ENCODE data around the gene GRB10. TPM values are rescaled to one million over a fixed set of nuclear protein-coding genes. Genes with fewer than 3 reads are reported as not detected.

Gene GRB10
- total RNA-seq, 3 donors from 2014 or later: 56.8 to 71.1 (median 61.2) TPM

GRCh38 chr7:50676740-50677637, 105.7 kb downstream of the GRB10 start:
- H3K27ac ChIP-seq: no peak overlapping the region
- DNase-seq (ENCODE audit: low spot score in 2 of 2): no peak
- H3K4me3 ChIP-seq: no peak overlapping the region
- no peaks in the 10 kb centered on the region for H3K27me3 ChIP-seq
- no peaks in the 10 kb centered on the region for H3K36me3 ChIP-seq
- TF ChIP-seq, protein P1, sequence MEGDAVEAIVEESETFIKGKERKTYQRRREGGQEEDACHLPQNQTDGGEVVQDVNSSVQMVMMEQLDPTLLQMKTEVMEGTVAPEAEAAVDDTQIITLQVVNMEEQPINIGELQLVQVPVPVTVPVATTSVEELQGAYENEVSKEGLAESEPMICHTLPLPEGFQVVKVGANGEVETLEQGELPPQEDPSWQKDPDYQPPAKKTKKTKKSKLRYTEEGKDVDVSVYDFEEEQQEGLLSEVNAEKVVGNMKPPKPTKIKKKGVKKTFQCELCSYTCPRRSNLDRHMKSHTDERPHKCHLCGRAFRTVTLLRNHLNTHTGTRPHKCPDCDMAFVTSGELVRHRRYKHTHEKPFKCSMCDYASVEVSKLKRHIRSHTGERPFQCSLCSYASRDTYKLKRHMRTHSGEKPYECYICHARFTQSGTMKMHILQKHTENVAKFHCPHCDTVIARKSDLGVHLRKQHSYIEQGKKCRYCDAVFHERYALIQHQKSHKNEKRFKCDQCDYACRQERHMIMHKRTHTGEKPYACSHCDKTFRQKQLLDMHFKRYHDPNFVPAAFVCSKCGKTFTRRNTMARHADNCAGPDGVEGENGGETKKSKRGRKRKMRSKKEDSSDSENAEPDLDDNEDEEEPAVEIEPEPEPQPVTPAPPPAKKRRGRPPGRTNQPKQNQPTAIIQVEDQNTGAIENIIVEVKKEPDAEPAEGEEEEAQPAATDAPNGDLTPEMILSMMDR (IDR thresholded peaks at IDR 0.05): no peak
- TF ChIP-seq POLR2A (IDR thresholded peaks at IDR 0.05) (no peak), POLR2AphosphoS5 (IDR thresholded peaks at IDR 0.05) (no peak)
- intact Hi-C loops (cut with DNase I; ENCODE audit: low total_unique reads): no loop called here
- no peaks in the 10 kb centered on the region for H3K9me3 ChIP-seq
- no peaks in the 10 kb centered on the region for H3K4me1 ChIP-seq

DNA sequence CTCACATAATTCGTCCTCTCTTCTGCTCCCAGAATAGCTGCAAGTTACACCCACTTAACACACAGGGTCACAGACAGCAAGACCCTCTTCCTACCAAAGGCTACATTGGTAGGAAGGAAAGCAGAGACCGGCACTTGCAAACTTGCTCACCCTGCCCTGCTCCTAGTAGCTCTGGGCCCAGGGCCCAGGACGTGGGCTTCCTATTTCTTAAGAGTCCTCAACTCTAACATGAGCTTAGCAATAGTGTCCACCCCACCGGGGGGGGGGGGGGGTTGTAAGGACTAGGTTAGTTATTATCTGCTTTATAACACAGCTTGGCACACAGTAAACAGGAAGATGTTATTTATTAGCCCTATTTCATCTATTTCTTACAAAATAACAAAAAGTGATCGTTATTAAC, 106.6 kb downstream of the GRB10 start:
- H3K4me1 ChIP-seq: no peaks in the 10 kb centered on the region

GRCh38 chr7:50674896-50675835, 107.5 kb downstream of the GRB10 start:
- Histone ChIP-seq H3K36me3 (no peaks in the 10 kb centered on the region), H3K4me3 (no peak overlapping the region), H3K9me3 (no peaks in the 10 kb centered on the region), H3K27me3 (no peaks in the 10 kb centered on the region), H3K27ac (no peak overlapping the region), H3K4me1 (no peaks in the 10 kb centered on the region)
- no peak for TF ChIP-seq POLR2A (IDR thresholded peaks at IDR 0.05)
- TF ChIP-seq POLR2AphosphoS5 (IDR thresholded peaks at IDR 0.05): no peak
- TF ChIP-seq, protein P1 (IDR thresholded peaks at IDR 0.05): no peak
- intact Hi-C loops (cut with DNase I; ENCODE audit: low total_unique reads): no loop called here
- no peak for DNase-seq (ENCODE audit: low spot score in 2 of 2)

More for the DNA sequence above, 106.6 kb downstream of the GRB10 start:
- no peak for TF ChIP-seq POLR2A (IDR thresholded peaks at IDR 0.05)
- TF ChIP-seq, protein P1 (IDR thresholded peaks at IDR 0.05): no peak
- TF ChIP-seq POLR2AphosphoS5 (IDR thresholded peaks at IDR 0.05): no peak
- no peak overlapping the region for H3K4me3 ChIP-seq
- H3K9me3 ChIP-seq: no peaks in the 10 kb centered on the region
- H3K36me3 ChIP-seq: no peaks in the 10 kb centered on the region
- H3K27me3 ChIP-seq: no peaks in the 10 kb centered on the region
- no peak for DNase-seq (ENCODE audit: low spot score in 2 of 2)
- intact Hi-C loops (cut with DNase I; ENCODE audit: low total_unique reads): no loop called here
- no peak overlapping the region for H3K27ac ChIP-seq

GRCh38 chr7:50674299-50674698, 108.4 kb downstream of the GRB10 start:
- no peaks in the 10 kb centered on the region for H3K36me3 ChIP-seq
- intact Hi-C loops (cut with DNase I; ENCODE audit: low total_unique reads): no loop called here
- no peaks in the 10 kb centered on the region for H3K27me3 ChIP-seq
- no peaks in the 10 kb centered on the region for H3K9me3 ChIP-seq
- DNase-seq (ENCODE audit: low spot score in 2 of 2): no peak
- H3K4me3 ChIP-seq: no peak overlapping the region
- no peak overlapping the region for H3K27ac ChIP-seq
- TF ChIP-seq POLR2A (IDR thresholded peaks at IDR 0.05) (no peak), POLR2AphosphoS5 (IDR thresholded peaks at IDR 0.05) (no peak)
- TF ChIP-seq, protein P1 (IDR thresholded peaks at IDR 0.05): no peak
- no peaks in the 10 kb centered on the region for H3K4me1 ChIP-seq

Data from breast epithelium (tissue), 4 donors.